GM13977 (cell line): ENCODE measurements around the gene CCL19.

ENCODE experiments used
- DNase-seq: peaks from one replicate; pipeline ENCODE4 v3.0.0; 2012; ENCODE audit warnings: low spot score
- in situ Hi-C: fragments of 300-500 bp; cut with MboI; formaldehyde crosslinking; loops from one replicate; pipeline ENCODE4 v1.12.0; 2022; ENCODE audit warnings: low sequenced_read_pairs, low pct_unique_long_range_greater_than_20kb, mixed read lengths, inconsistent platforms; ENCODE audit not compliant: unreplicated experiment
- TF ChIP-seq, protein P1 (sequence below): IDR thresholded peaks from 2 replicates; pipeline ENCODE4 v1.5.1; 2012; ENCODE audit warnings: mild to moderate bottlenecking, control low read depth; ENCODE audit not compliant: insufficient read depth; ENCODE audit errors: extremely low read depth, missing control alignments

The CCL19 gene

DNA sequence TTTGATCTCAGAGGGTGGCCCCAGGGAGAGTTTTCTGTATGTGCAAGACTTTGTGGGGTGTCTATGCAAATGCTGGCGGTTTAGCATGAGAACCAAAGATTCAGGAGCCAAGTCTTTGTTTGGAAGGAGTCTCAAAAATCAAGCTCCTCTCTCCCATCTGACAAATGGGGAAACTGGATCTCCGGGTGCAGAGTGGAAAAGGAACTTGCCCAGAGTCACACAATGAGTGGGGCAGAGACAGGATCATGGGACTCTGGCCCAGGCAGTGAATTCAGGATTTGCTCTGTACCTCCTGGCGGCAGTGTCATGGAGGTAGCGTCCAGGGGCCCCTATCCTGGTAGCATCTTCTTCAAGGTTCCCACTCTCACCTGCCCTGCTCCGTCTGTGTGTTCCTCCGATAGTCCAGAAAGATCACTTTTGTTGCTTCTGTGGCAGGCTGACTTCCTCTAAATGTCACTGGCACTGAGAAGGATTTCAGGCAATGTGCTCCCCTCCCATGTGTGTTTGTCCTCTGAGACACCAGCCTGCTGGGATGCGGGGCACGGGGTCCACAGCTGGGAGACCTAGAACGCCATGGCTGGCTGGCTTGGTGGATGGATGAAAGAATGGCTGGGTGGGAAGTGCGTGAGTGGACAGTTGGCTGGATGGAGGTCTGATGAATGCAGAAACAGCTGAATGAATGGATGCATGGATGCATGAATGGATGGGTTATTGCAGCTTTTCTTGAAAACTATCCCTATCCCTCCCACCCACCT is 3.6 kb downstream of the CCL19 start:
- TF ChIP-seq, protein P1, sequence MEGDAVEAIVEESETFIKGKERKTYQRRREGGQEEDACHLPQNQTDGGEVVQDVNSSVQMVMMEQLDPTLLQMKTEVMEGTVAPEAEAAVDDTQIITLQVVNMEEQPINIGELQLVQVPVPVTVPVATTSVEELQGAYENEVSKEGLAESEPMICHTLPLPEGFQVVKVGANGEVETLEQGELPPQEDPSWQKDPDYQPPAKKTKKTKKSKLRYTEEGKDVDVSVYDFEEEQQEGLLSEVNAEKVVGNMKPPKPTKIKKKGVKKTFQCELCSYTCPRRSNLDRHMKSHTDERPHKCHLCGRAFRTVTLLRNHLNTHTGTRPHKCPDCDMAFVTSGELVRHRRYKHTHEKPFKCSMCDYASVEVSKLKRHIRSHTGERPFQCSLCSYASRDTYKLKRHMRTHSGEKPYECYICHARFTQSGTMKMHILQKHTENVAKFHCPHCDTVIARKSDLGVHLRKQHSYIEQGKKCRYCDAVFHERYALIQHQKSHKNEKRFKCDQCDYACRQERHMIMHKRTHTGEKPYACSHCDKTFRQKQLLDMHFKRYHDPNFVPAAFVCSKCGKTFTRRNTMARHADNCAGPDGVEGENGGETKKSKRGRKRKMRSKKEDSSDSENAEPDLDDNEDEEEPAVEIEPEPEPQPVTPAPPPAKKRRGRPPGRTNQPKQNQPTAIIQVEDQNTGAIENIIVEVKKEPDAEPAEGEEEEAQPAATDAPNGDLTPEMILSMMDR: no peak
- in situ Hi-C loops: no loop called here
- DNase-seq: no peak

DNA sequence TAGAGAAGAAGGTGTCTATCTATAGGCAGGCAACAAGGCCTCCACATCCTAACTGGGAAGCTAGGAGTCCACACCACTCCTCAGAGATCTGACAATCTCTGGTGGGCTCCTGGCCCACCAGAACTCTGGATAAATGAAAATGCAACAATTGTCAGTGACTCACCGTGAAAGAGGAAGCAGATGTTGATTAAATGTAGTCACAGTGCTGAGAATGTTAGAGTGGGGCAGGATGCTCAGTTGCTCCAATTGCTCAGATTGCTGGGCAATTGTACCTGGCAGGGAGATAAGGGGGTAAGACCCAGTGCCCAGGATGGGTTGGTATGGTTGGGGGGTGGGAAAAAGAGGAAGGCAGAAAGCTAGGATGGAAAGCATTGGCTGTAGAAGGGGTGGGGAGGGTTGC is 4.3 kb downstream of the CCL19 start:
- no peak for DNase-seq
- in situ Hi-C loops: no loop called here

GRCh38 chr9:34686231-34686630 is 4.8 kb downstream of the CCL19 start:
- in situ Hi-C loops: no loop called here
- TF ChIP-seq, protein P1: no peak
- no peak for DNase-seq

More for the DNA sequence above, 4.3 kb downstream of the CCL19 start:
- TF ChIP-seq, protein P1: no peak

GRCh38 chr9:34685591-34685990 is 5.5 kb downstream of the CCL19 start:
- no peak for DNase-seq
- in situ Hi-C loops: no loop called here
- TF ChIP-seq, protein P1: no peak

- TF ChIP-seq, protein P1: no peak
- no peak for DNase-seq
- in situ Hi-C loops: no loop called here
These were observed 6.3 kb downstream of the CCL19 start for GRCh38 chr9:34684816-34685215.

GRCh38 chr9:34684145-34684544 is 6.9 kb downstream of the CCL19 start:
- no peak for DNase-seq
- TF ChIP-seq, protein P1: no peak
- in situ Hi-C loops: no loop called here
